Loucy (cell line): ENCODE results near the gene RERE.

Experiments
- H2AFZ ChIP-seq: fragments of 200-600 bp; sonication (generic); 2 replicates; pipeline ENCODE4 v1.6.0; 2016; ENCODE audit warnings: antibody characterized with exemption, mild to moderate bottlenecking, low read length, moderate library complexity
- H3F3A ChIP-seq: fragments of 200-600 bp; 2 replicates; pipeline ENCODE4 v1.6.0; 2016; ENCODE audit warnings: antibody characterized with exemption, low read depth, mild to moderate bottlenecking
- H3K27me3 ChIP-seq: fragments of 200-600 bp; sonication (generic); 2 replicates; pipeline ENCODE4 v1.6.1; 2014; ENCODE audit warnings: low read length, mild to moderate bottlenecking; ENCODE audit not compliant: insufficient read depth, poor library complexity, severe bottlenecking
- H3K36me3 ChIP-seq: fragments of 200-600 bp; sonication (generic); 2 replicates; pipeline ENCODE4 v1.6.1; 2016; ENCODE audit warnings: low read length; ENCODE audit not compliant: insufficient read depth
- H3K4me1 ChIP-seq: fragments of 200-600 bp; sonication (generic); 2 replicates; pipeline ENCODE4 v1.5.1; 2014; ENCODE audit warnings: low read length, mild to moderate bottlenecking; ENCODE audit not compliant: insufficient read depth, poor library complexity, severe bottlenecking
- H3K4me2 ChIP-seq: fragments of 200-600 bp; sonication (generic); 2 replicates; pipeline ENCODE4 v1.6.0; 2014; ENCODE audit warnings: antibody characterized with exemption, low read length, low read depth, mild to moderate bottlenecking; ENCODE audit not compliant: poor library complexity, severe bottlenecking
- H3K4me3 ChIP-seq: fragments of 200-600 bp; sonication (generic); 2 replicates; pipeline ENCODE4 v1.5.1; 2014; ENCODE audit warnings: low read length, mild to moderate bottlenecking, mixed read lengths; ENCODE audit not compliant: poor library complexity, severe bottlenecking
- H3K79me2 ChIP-seq: fragments of 200-600 bp; sonication (generic); 2 replicates; pipeline ENCODE4 v1.6.1; 2014; ENCODE audit warnings: low read length; ENCODE audit not compliant: insufficient read depth
- H3K9ac ChIP-seq: fragments of 200-600 bp; sonication (generic); 2 replicates; pipeline ENCODE4 v1.6.0; 2014; ENCODE audit warnings: mild to moderate bottlenecking, low read depth, low read length, moderate library complexity; ENCODE audit not compliant: poor library complexity, severe bottlenecking
- H3K9me2 ChIP-seq: fragments of 200-600 bp; sonication (generic); replicated peaks from 2 replicates; pipeline ENCODE4 v1.6.1; 2016; ENCODE audit warnings: low read depth, low read length, mixed read lengths
- H3K9me3 ChIP-seq: fragments of 200-600 bp; sonication (generic); 2 replicates; pipeline ENCODE4 v1.6.1; 2014; ENCODE audit warnings: mild to moderate bottlenecking, antibody characterized with exemption, low read length, low read depth; ENCODE audit not compliant: insufficient read depth
- H4K20me1 ChIP-seq: fragments of 200-600 bp; sonication (generic); 2 replicates; pipeline ENCODE4 v1.6.0; 2014; ENCODE audit warnings: antibody characterized with exemption, low read length, mild to moderate bottlenecking; ENCODE audit not compliant: insufficient read depth, poor library complexity, severe bottlenecking
- EZH2phosphoT487 ChIP-seq: fragments of 200-600 bp; IDR thresholded peaks from 2 replicates; pipeline ENCODE4 v1.6.1; 2018; ENCODE audit warnings: antibody characterized with exemption, mild to moderate bottlenecking, moderate library complexity, borderline replicate concordance
- TF ChIP-seq, protein P1 (sequence below): fragments of 200-600 bp; sonication (generic); conservative IDR thresholded peaks from 2 replicates; pipeline ENCODE4 v1.5.1; 2014; ENCODE audit warnings: mild to moderate bottlenecking, antibody characterized with exemption, low read length

Gene RERE

DNA sequence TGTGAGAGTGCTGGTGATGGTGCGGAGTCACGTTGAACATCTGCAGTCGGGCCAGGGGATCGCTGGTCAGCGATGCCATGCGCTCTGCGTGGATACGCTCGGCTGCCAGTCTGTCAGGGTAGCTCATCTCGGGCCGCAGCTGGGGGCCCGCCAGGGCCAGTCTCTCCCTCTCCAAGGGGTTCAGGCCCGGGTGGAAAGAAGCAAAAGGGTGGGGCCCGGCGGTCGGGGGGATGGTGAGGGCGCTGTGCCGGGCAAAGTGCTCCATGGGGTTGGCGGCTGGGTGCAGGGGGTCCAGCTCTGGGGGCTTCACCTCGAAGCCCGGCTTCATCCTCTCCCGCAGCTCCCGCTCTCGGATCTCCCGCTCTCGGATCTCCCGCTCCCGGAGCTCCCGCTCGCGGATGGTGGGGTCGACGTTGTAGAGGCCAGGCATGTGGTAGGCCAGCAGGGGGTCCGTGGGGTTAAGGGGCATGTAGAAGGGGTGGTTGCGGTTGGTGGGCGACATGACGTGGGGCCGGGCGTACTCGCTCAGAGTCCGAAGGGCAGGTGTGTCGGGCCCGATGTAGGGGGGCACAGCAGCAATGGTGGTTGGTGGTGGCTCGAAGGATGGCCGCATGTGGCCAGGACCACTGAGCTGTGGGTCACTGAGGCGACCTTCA, 459.1 kb downstream of the RERE start:
- H3K4me3 ChIP-seq, result no peak overlapping the region
- no peak overlapping the region for H3K4me2 ChIP-seq
- no peaks in the 10 kb centered on the region for H3K79me2 ChIP-seq
- peaks cover 88% of the 10 kb centered on the region; the same call in 1 of the 2 replicates for H3K36me3 ChIP-seq
- H4K20me1 ChIP-seq, result peaks cover 3% of the 10 kb centered on the region
- no peaks in the 10 kb centered on the region for H3K9me3 ChIP-seq
- H3K27me3 ChIP-seq, result no peaks in the 10 kb centered on the region
- H2AFZ ChIP-seq, result no peak overlapping the region
- no peak overlapping the region for H3K9ac ChIP-seq
- TF ChIP-seq, protein P1, sequence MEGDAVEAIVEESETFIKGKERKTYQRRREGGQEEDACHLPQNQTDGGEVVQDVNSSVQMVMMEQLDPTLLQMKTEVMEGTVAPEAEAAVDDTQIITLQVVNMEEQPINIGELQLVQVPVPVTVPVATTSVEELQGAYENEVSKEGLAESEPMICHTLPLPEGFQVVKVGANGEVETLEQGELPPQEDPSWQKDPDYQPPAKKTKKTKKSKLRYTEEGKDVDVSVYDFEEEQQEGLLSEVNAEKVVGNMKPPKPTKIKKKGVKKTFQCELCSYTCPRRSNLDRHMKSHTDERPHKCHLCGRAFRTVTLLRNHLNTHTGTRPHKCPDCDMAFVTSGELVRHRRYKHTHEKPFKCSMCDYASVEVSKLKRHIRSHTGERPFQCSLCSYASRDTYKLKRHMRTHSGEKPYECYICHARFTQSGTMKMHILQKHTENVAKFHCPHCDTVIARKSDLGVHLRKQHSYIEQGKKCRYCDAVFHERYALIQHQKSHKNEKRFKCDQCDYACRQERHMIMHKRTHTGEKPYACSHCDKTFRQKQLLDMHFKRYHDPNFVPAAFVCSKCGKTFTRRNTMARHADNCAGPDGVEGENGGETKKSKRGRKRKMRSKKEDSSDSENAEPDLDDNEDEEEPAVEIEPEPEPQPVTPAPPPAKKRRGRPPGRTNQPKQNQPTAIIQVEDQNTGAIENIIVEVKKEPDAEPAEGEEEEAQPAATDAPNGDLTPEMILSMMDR, result no peak
- no peak for TF ChIP-seq EZH2phosphoT487
- H3F3A ChIP-seq, result no peaks in the 10 kb centered on the region
- H3K9me2 ChIP-seq, result no peaks in the 10 kb centered on the region
- H3K4me1 ChIP-seq, result no peaks in the 10 kb centered on the region

DNA sequence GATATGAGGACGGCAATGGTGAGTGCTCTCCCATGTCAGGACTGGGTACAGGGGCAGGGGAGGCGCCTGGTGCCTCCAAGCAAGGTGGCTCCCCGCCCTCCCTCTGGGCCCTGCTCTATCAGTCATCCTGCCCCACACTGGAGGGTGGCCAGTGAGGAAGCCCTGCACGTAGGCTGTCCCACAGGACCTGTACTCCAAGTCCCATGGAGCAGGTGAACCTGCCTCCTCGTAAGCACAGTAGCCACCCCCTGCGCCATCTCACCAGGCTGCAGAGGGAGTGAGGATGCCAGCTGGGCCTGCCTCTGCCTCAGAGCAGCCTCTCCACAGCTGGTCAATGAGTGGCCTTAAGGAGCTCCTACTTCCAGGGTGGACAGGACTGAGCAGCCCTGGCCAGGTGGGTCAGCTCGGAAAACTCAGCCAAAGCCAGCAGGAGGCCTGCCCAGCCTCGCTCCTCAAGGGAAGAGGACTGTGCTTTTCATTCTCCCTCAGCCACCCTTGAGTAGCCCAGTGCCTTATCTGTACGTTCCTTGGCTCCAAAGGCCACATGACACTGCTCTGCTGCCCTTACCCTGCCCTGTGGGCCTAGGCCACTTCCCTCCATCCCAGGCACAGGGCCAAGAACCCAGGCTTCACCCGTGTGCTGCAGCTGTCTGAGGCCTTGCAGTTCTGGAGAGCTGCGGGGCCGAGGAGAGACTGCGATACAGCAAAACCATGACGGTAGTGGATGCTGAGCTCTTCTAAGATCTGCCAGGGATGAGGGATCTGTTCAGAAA, 459.9 kb downstream of the RERE start:
- Histone ChIP-seq H3K9me3 (no peaks in the 10 kb centered on the region), H3K9ac (no peak overlapping the region), H3K4me2 (no peak overlapping the region), H2AFZ (no peak overlapping the region), H3K27me3 (no peaks in the 10 kb centered on the region), H3K9me2 (no peaks in the 10 kb centered on the region), H3K79me2 (no peaks in the 10 kb centered on the region), H3K36me3 (peaks cover 87% of the 10 kb centered on the region; the same call in 1 of the 2 replicates), H3F3A (no peaks in the 10 kb centered on the region), H4K20me1 (no peaks in the 10 kb centered on the region), H3K4me1 (no peaks in the 10 kb centered on the region), H3K4me3 (no peak overlapping the region)
- TF ChIP-seq, protein P1, result no peak
- TF ChIP-seq EZH2phosphoT487, result no peak

DNA sequence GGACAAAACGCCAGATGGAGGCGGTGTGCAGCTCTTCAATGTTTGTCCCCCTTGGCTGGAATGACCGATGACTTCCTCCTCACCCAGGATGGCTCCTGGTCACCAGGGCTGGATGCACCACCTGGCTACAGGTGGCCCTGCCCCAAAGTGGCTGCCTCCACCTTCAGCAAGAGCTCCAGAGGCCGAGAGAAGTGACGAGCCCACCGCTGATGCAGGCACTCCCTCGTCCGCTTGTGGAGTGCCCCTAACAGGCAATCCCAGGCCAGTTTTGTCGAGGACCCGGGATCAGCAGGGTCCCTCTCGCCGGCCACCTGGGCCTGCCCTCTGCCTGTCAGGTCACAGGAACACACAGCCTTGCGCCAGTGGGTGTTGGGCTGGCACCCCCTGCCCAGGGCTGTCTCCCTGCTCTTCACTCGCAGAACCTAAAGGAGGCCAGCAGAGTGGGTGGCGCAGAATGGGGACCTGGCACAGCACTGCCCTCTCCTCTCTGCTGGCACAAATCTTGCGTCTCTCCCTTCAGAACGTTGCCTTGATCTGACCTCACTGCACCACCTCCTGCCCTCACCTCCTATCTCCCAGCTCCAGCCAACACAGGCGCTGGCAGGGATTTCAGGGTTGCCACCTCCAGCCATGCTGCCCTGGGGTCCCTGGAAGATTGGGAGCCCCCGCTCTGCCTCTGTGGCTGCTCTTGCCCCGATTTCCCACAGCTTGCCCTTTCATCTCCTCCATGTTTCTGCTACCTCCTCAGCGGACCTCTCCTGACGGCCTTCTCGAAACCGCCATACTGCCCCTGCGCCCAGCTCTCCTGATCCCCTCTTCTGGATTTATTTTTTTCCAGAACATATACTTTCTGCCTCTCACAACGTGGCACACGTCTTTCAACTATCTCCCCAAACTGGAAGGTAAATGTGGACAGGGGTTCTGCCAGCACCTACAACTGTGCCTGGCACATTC, 460.9 kb downstream of the RERE start:
- no peaks in the 10 kb centered on the region for H3K27me3 ChIP-seq
- no peak overlapping the region for H2AFZ ChIP-seq
- no peaks in the 10 kb centered on the region for H3K4me1 ChIP-seq
- H3F3A ChIP-seq, result no peaks in the 10 kb centered on the region
- peaks cover 80% of the 10 kb centered on the region; the same call in 1 of the 2 replicates for H3K36me3 ChIP-seq
- no peaks in the 10 kb centered on the region for H3K79me2 ChIP-seq
- H3K4me3 ChIP-seq, result no peak overlapping the region
- H3K9me3 ChIP-seq, result no peaks in the 10 kb centered on the region
- H3K9me2 ChIP-seq, result no peaks in the 10 kb centered on the region
- TF ChIP-seq, protein P1, result no peak
- no peak for TF ChIP-seq EZH2phosphoT487
- H3K9ac ChIP-seq, result no peak overlapping the region
- no peak overlapping the region for H3K4me2 ChIP-seq
- no peaks in the 10 kb centered on the region for H4K20me1 ChIP-seq
